Vein endothelial cell (primary cell): Measurements from ENCODE around the gene TOX3. TPM values are rescaled to one million over a fixed set of nuclear protein-coding genes. Genes with fewer than 3 reads are reported as not detected.

ENCODE experiments used
- total RNA-seq: library from RNA; depleted of rRNA; stranded (reverse); fragments of >200 nt; gene quantifications from 2 replicates; pipeline ENCODE4 v1.2.3, GENCODE V29; 2012

The TOX3 gene
- total RNA-seq: not detected in 2 replicates

DNA sequence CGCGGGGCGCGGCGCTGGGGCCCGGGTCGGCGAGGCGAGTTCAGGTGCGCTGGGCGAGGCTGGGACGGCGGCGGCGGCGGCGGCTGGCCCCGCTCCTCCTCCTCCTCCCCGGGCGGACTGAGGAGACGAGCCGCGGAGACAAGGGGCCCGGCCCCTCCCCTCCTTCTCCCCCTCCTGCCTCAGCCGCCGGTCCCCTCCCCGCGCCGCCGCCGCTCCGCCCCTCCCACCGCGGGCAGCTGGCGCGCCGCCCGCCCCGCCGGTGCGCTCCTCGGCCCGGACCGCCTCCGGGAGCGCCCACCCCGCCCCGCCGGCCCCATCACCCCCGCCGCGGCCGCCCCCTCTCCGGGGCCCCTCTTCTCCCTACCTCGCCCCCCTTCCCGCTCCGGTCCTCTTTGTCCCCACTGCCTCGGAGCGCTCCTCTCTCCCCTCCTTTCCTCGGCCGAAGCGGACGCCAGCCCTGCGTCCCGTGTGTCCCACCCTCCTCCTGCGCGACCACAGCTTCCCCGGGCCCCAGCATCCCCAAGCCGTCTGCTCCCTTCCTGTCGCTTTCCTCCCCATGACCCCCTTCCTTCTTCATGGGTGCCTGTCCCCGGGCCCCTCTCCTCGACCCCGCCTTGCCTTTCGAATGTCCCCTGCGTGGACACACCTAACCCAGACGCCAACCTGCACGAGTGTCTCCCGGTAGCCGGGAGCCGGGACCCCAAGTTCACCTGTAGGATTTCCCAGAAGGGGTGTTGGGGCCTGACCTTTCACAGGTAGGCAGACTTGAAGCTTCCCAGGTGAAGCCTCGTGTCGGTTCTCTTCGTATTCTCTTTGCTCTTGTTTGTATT, at the start of gene TOX3:
Gene TOX3 (minus strand): TSS at position 140 of the 830 bp plus-strand sequence. CDS start 420 bp downstream, outside the sequence.

